Smooth muscle cell (in vitro differentiated cells): Measurements from ENCODE around the gene ENDOG. TPM values are rescaled to one million over a fixed set of nuclear protein-coding genes. Genes with fewer than 3 reads are reported as not detected.

ENCODE experiments used
- DNase-seq: peaks from one replicate; lab custom pipeline; 2025; ENCODE audit not compliant: unreplicated experiment; lab: John Stamatoyannopoulos, UW
- H2AFZ ChIP-seq: fragments of 200-600 bp; sonication (generic); 2 replicates; pipeline ENCODE4 v1.6.0; 2016; ENCODE audit warnings: antibody characterized with exemption, low read depth, mild to moderate bottlenecking
- H3F3A ChIP-seq: fragments of 200-600 bp; sonication (generic); 2 replicates; pipeline ENCODE4 v1.6.0; 2017; ENCODE audit warnings: antibody characterized with exemption, low read depth
- H3K27ac ChIP-seq: fragments of 200-600 bp; sonication (generic); 2 replicates; pipeline ENCODE4 v1.5.1; 2016; ENCODE audit warnings: low read depth, mild to moderate bottlenecking
- H3K27me3 ChIP-seq: fragments of 200-600 bp; sonication (generic); 2 replicates; pipeline ENCODE4 v1.6.1; 2016; ENCODE audit warnings: low read depth, mild to moderate bottlenecking
- H3K36me3 ChIP-seq: fragments of 200-600 bp; sonication (generic); 2 replicates; pipeline ENCODE4 v1.5.1; 2016; ENCODE audit warnings: low read depth
- H3K4me1 ChIP-seq: fragments of 200-600 bp; sonication (generic); 2 replicates; pipeline ENCODE4 v1.5.1; 2016; ENCODE audit warnings: low read depth
- H3K4me2 ChIP-seq: fragments of 200-600 bp; sonication (generic); 2 replicates; pipeline ENCODE4 v1.6.0; 2016; ENCODE audit warnings: mild to moderate bottlenecking
- H3K4me3 ChIP-seq: fragments of 200-600 bp; sonication (generic); 2 replicates; pipeline ENCODE4 v1.5.1; 2016; ENCODE audit warnings: mild to moderate bottlenecking
- H3K79me2 ChIP-seq: fragments of 200-600 bp; sonication (generic); 2 replicates; pipeline ENCODE4 v1.6.0; 2016; ENCODE audit warnings: low read depth, mild to moderate bottlenecking
- H3K9ac ChIP-seq: fragments of 200-600 bp; sonication (generic); 2 replicates; pipeline ENCODE4 v1.6.0; 2016; ENCODE audit warnings: low read depth
- H3K9me3 ChIP-seq: fragments of 200-600 bp; sonication (generic); replicated peaks from 2 replicates; pipeline ENCODE4 v1.5.1; 2016; ENCODE audit warnings: low read depth
- H4K20me1 ChIP-seq: fragments of 200-600 bp; sonication (generic); 2 replicates; pipeline ENCODE4 v1.6.0; 2016; ENCODE audit warnings: low read depth
- CTCF ChIP-seq: fragments of 200-600 bp; sonication (generic); IDR thresholded peaks from 2 replicates; pipeline ENCODE4 v1.5.1; 2017; ENCODE audit warnings: borderline replicate concordance, mild to moderate bottlenecking, antibody characterized with exemption; ENCODE audit not compliant: insufficient read depth, poor library complexity, severe bottlenecking
- WGBS: methylation state at CpG from one replicate; pipeline ENCODE4 v1.1.7; 2016; ENCODE audit warnings: low lambda C conversion rate; 5-methylcytosine and 5-hydroxymethylcytosine counted together
- polyA plus RNA-seq: library from polyadenylated mRNA; unstranded; fragments of >200 nt; fragmentation: Nextera tagmentation; extraction: Ambion mirVana; gene quantifications from 2 replicates; pipeline ENCODE4 v1.2.1, GENCODE V29; 2016
- total RNA-seq: library from RNA; depleted of rRNA; stranded (reverse); fragments of >200 nt; gene quantifications from 2 replicates; pipeline ENCODE4 v1.2.3, GENCODE V29; 2014

The ENDOG gene
- total and polyA plus RNA-seq, 2 experiments from 2014 or later: 18.4 to 30.5 TPM

DNA sequence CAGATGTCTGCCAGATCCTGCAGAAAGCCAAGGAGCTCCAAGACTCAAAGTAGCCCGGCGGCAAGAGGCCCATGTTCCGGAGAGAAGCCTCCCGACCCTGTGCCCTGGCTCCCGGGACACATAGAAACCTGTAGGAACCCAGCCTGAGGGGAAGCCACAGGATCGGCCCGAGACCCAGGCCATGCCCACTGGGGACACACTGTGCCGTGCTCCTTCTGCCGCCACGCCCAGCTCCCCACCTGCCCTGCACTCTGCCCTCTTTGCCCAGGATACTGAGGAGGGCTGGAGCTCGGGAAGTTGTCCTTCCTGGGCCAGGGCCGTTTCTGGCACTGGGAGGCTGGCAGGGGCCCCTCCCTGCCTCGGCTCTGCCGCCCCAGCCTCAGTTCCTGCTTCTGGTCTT lies 10.5 kb upstream of the ENDOG start:
- Histone ChIP-seq H3K79me2 (no peaks in the 10 kb centered on the region), H3K4me3 (no peak overlapping the region), H3K4me1 (no peaks in the 10 kb centered on the region), H2AFZ (no peak overlapping the region), H3K9me3 (no peaks in the 10 kb centered on the region), H3K27me3 (no peaks in the 10 kb centered on the region), H3K9ac (no peak overlapping the region), H3K36me3 (no peaks in the 10 kb centered on the region), H3K4me2 (no peak overlapping the region), H3F3A (peaks cover 5% of the 10 kb centered on the region), H4K20me1 (no peaks in the 10 kb centered on the region), H3K27ac (no peak overlapping the region)
- WGBS: 93% methylated on average over 13 of the region's 14 CpGs
- no peak for DNase-seq
- TF ChIP-seq CTCF: no peak

DNA sequence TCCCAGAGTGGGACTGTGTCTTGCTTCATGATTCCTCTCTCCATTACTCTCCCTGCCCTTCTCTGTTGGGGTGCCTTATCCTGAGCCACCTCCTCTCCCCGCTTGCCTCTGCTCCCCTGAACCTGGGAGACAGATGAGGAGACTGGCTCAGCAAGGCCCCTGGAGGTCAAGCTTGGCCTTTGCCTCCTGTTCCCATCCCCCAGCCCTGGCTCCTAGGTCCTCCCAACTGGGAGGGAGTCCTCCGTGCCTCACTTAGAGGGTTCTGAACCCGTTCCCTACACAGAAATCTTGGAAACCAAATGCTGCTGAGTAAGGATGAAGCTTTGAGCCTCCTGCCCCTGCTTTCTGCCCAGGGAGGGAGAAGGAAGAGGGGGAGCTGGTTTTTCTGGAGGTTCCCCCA lies 9.8 kb upstream of the ENDOG start:
- Histone ChIP-seq H4K20me1 (no peaks in the 10 kb centered on the region), H2AFZ (no peak overlapping the region), H3K27ac (no peak overlapping the region), H3F3A (peaks cover 5% of the 10 kb centered on the region), H3K9ac (no peak overlapping the region), H3K4me3 (no peak overlapping the region), H3K9me3 (no peaks in the 10 kb centered on the region), H3K4me1 (no peaks in the 10 kb centered on the region), H3K4me2 (no peak overlapping the region), H3K79me2 (no peaks in the 10 kb centered on the region), H3K27me3 (no peaks in the 10 kb centered on the region), H3K36me3 (no peaks in the 10 kb centered on the region)
- DNase-seq: no peak
- no peak for TF ChIP-seq CTCF
- WGBS: 80% methylated on average over 3 of the region's 3 CpGs

GRCh38 chr9:128809036-128809599 lies 9.2 kb upstream of the ENDOG start:
- 97% methylated on average over 12 of the region's 12 CpGs for WGBS
- no peak overlapping the region for H3K9ac ChIP-seq
- H3K27ac ChIP-seq: no peak overlapping the region
- H3K4me2 ChIP-seq: no peak overlapping the region
- no peak for DNase-seq
- no peaks in the 10 kb centered on the region for H3K79me2 ChIP-seq
- H3K36me3 ChIP-seq: no peaks in the 10 kb centered on the region
- H2AFZ ChIP-seq: no peak overlapping the region
- no peaks in the 10 kb centered on the region for H3K9me3 ChIP-seq
- no peaks in the 10 kb centered on the region for H3K4me1 ChIP-seq
- no peak overlapping the region for H3K4me3 ChIP-seq
- no peak for TF ChIP-seq CTCF
- peaks cover 5% of the 10 kb centered on the region for H3F3A ChIP-seq
- H4K20me1 ChIP-seq: no peaks in the 10 kb centered on the region
- H3K27me3 ChIP-seq: no peaks in the 10 kb centered on the region

DNA sequence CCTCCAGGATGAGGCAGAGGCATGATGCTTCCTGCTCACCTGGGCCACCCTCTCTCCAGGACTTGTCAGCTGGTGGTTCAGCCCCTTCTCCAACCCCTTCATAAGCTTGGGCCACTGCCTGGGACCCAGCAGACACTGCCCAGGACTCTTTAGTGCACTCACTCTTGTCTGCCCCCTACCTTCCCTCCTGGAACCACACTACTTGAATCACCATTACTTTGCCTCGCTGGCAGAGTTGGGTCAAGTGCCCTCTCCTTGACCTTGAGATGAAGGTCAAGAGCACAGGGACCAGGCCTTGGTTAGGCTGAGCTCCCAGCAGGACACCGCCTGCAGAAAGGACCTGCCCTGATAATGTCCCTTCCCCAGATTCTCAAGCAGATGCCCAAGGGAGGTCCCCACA lies 8.5 kb upstream of the ENDOG start:
- no peak for TF ChIP-seq CTCF
- Histone ChIP-seq H2AFZ (no peak overlapping the region), H3K4me1 (no peaks in the 10 kb centered on the region), H3K9ac (no peak overlapping the region), H3K27me3 (no peaks in the 10 kb centered on the region), H4K20me1 (no peaks in the 10 kb centered on the region), H3K4me2 (no peak overlapping the region), H3K4me3 (no peak overlapping the region), H3K36me3 (no peaks in the 10 kb centered on the region), H3K79me2 (no peaks in the 10 kb centered on the region), H3K9me3 (no peaks in the 10 kb centered on the region), H3K27ac (no peak overlapping the region), H3F3A (peaks cover 5% of the 10 kb centered on the region)
- DNase-seq: no peak
- 86% methylated on average over 2 of the region's 2 CpGs for WGBS
